PC-9 (cell line): ENCODE data around the gene JDP2. TPM values are rescaled to one million over a fixed set of nuclear protein-coding genes. Genes with fewer than 3 reads are reported as not detected.
A peak's percentile ranks its signal among the peaks of the same experiment; 100 is the strongest.

Experiments used
- Bru-seq: library from RNA; stranded (reverse); fragments of 400-500 nt; gene quantifications from one replicate; lab custom pipeline; 2021; lab: Mats Ljungman, UMichigan
- BruChase-seq, 2 experiments: library from RNA; stranded (reverse); fragments of 400-500 nt; gene quantifications; one replicate each; lab custom pipeline; 2021; lab: Mats Ljungman, UMichigan
- BruUV-seq: library from RNA; stranded (reverse); fragments of 400-500 nt; replicated peaks from 2 replicates; lab custom pipeline; 2021; lab: Mats Ljungman, UMichigan
- CTCF ChIA-PET: fragments of 300-600 bp; sonication (Branson Sonifier 250); formaldehyde crosslinking; loops from one replicate; lab custom pipeline; 2022; ENCODE audit warnings: antibody characterized with exemption; lab: Charles Lee
- POLR2A ChIA-PET: fragments of 300-600 bp; sonication (Branson Sonifier 250); formaldehyde crosslinking; loops from one replicate; lab custom pipeline; 2022; ENCODE audit warnings: antibody characterized with exemption; ENCODE audit not compliant: unreplicated experiment; lab: Charles Lee
- DNase-seq, 2 experiments: peaks; one replicate each; pipeline versions ENCODE4 v3.0.0 to v3.0.0-alpha.2; 2015 to 2022; ENCODE audit warnings: mixed read lengths in 1 of 2
- H2AFZ ChIP-seq: fragments of 200-600 bp; sonication (generic); 2 replicates; pipeline ENCODE4 v1.8.1; 2017; ENCODE audit warnings: antibody characterized with exemption
- H3F3A ChIP-seq: fragments of 200-600 bp; sonication (generic); 2 replicates; pipeline ENCODE4 v1.8.1; 2017; ENCODE audit warnings: antibody characterized with exemption, mild to moderate bottlenecking, low read depth; ENCODE audit not compliant: insufficient read depth
- H3K27ac ChIP-seq: fragments of 200-600 bp; sonication (generic); 2 replicates; pipeline ENCODE4 v1.6.1; 2016; ENCODE audit warnings: mixed run types
- H3K27me3 ChIP-seq: fragments of 200-600 bp; sonication (generic); 2 replicates; pipeline ENCODE4 v1.6.1; 2016; ENCODE audit warnings: low read depth, mixed run types; ENCODE audit not compliant: insufficient read depth
- H3K36me3 ChIP-seq: fragments of 200-600 bp; sonication (generic); 2 replicates; pipeline ENCODE4 v1.6.1; 2016; ENCODE audit warnings: low read depth, mixed run types
- H3K4me1 ChIP-seq: fragments of 200-600 bp; sonication (generic); replicated peaks from 2 replicates; pipeline ENCODE4 v1.6.1; 2016; ENCODE audit warnings: mixed run types; ENCODE audit not compliant: insufficient read depth
- H3K4me2 ChIP-seq: fragments of 200-600 bp; sonication (generic); 2 replicates; pipeline ENCODE4 v1.6.1; 2017; ENCODE audit warnings: mixed run types
- H3K4me3 ChIP-seq: fragments of 200-600 bp; sonication (generic); 2 replicates; pipeline ENCODE4 v1.6.1; 2016; ENCODE audit warnings: mixed run types
- H3K79me2 ChIP-seq: fragments of 200-600 bp; sonication (generic); 2 replicates; pipeline ENCODE4 v1.6.1; 2017; ENCODE audit warnings: low read depth, mixed run types
- H3K9me2 ChIP-seq: fragments of 200-600 bp; sonication (generic); 2 replicates; pipeline ENCODE4 v1.8.1; 2017; ENCODE audit warnings: mild to moderate bottlenecking; ENCODE audit not compliant: insufficient read depth
- H3K9me3 ChIP-seq: fragments of 200-600 bp; sonication (generic); 2 replicates; pipeline ENCODE4 v1.8.1; 2016; ENCODE audit warnings: low read depth; ENCODE audit not compliant: insufficient read depth
- H4K20me1 ChIP-seq: fragments of 200-600 bp; sonication (generic); 2 replicates; pipeline ENCODE4 v1.8.1; 2017; ENCODE audit not compliant: insufficient read depth
- EZH2 ChIP-seq: fragments of 200-600 bp; sonication (generic); IDR thresholded peaks from 2 replicates; pipeline ENCODE4 v1.8.0; 2017; ENCODE audit warnings: antibody characterized with exemption, low read depth
- intact Hi-C: fragments of 100-400 bp; cut with micrococcal nuclease; formaldehyde crosslinking; loops from one replicate; pipeline ENCODE4 v1.10.0; 2022; ENCODE audit not compliant: unreplicated experiment
- long read RNA-seq: library from polyadenylated mRNA; stranded (forward); transcript quantifications from one replicate; pipeline ENCODE4 v2.0.0, GENCODE V29; 2022
- total RNA-seq: library from RNA; stranded (reverse); gene quantifications from 2 replicates; pipeline ENCODE4 v1.2.3, GENCODE V29; 2021
- TF ChIP-seq, protein P1 (sequence below): fragments of 200-600 bp; sonication (generic); conservative IDR thresholded peaks from 2 replicates; pipeline ENCODE4 v1.6.1; 2017; ENCODE audit warnings: mixed run types, antibody characterized with exemption, mild to moderate bottlenecking, moderate library complexity

JDP2 gene, protein sequence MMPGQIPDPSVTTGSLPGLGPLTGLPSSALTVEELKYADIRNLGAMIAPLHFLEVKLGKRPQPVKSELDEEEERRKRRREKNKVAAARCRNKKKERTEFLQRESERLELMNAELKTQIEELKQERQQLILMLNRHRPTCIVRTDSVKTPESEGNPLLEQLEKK
- 186 and 300 TPM in 2 replicates for total RNA-seq
- Bru-seq, nascent RNA = percentile 97 among the genes with signal in this experiment
- BruChase-seq, experiment 1, labeled RNA remaining after a 2-hour chase = percentile 96 among the genes with signal in this experiment
- BruChase-seq, experiment 2, labeled RNA remaining after a 6-hour chase = percentile 87 among the genes with signal in this experiment
- long read RNA-seq, full-length matches to known transcripts = 78 of 124 reads
- long read RNA-seq, partial matches to known transcripts = 15 of 124 reads
- long read RNA-seq, other reads (novel, unspliced or antisense) = 31 of 124 reads

DNA sequence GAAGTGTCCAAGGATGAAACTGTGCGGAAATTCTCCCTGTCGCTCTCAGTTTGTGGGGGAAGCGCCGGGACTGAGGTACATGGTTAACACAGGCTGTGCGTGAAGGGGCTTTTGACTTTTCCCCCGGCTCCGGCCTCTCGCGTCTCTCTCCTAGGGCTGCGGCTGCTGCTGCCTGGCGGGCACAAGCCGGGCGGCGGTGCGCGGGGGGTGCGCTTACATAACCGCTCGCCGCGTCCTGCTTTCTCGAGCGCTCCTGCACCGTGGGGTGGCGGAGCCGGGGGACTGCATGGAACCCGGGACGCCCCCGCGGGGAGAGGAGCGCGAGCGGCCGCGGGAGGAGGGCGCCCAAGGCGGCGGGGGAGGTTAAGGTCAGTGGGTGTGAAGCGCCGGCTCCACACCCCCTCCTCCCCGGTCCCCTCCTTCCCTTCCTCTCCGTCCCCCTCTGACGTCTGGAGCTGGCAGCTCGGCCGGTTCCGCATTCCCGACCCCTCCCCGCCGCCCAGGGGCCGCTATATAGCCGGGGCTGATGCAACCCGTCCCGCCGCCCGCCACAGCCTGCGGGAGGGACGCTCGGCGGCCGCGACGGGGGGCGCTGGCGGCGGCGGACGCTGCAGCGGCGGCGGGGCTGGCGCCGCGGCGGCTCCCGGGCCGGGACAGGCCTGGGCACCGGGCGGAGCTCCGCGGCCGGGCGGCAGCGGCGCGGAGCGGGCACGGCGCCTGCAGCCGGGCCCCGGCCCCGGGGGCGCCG, at the start of gene JDP2:
JDP2 (plus strand) TSS at position 541 of the 748 bp plus-strand sequence. CDS start 9,899 bp downstream, outside the sequence.
- DNase-seq = peak; percentile 78 to 99

DNA sequence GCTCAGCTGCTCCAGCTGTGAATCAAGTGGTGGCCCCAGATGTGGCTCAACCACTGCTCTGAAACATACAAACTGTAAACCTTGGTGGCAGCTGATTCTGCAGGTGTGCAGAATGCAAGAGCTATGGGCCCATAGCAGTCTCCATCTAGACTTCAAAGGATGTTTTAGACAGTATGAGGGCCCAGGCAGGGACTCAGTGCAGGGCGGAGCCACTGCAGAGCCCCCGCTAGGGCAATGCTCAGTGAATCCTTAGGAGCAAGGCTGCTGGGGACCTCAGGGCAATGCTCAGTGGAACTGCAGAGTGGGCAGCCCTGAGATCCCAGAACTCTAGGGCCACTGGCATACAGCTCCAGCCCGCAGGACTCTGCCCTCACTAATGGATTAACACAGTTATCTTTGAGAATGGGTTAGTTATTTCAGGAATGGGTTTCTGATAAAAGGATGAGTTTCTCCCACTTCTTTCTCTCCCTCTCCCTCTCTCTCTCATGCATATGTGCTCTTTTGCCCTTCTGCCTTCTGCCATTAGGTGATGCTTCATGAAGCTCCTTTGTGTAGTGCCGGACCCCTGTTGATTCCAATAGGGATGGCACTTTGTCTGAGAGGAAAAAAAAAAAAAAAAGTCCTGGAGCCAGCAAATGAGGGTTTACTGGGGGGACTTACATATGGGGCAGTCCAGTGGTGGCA, 48.4 kb upstream of the JDP2 start:
- H3K36me3 ChIP-seq = no peaks in the 10 kb centered on the region
- no peaks in the 10 kb centered on the region for H3F3A ChIP-seq
- no peak overlapping the region for H2AFZ ChIP-seq
- no TSS peak for BruUV-seq
- no peak overlapping the region for H3K27ac ChIP-seq
- H3K4me1 ChIP-seq = no peaks in the 10 kb centered on the region
- H3K9me3 ChIP-seq = peaks cover 5% of the 10 kb centered on the region; the same call in 1 of the 2 replicates
- TF ChIP-seq, protein P1, sequence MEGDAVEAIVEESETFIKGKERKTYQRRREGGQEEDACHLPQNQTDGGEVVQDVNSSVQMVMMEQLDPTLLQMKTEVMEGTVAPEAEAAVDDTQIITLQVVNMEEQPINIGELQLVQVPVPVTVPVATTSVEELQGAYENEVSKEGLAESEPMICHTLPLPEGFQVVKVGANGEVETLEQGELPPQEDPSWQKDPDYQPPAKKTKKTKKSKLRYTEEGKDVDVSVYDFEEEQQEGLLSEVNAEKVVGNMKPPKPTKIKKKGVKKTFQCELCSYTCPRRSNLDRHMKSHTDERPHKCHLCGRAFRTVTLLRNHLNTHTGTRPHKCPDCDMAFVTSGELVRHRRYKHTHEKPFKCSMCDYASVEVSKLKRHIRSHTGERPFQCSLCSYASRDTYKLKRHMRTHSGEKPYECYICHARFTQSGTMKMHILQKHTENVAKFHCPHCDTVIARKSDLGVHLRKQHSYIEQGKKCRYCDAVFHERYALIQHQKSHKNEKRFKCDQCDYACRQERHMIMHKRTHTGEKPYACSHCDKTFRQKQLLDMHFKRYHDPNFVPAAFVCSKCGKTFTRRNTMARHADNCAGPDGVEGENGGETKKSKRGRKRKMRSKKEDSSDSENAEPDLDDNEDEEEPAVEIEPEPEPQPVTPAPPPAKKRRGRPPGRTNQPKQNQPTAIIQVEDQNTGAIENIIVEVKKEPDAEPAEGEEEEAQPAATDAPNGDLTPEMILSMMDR = no peak
- TF ChIP-seq EZH2 = no peak
- H3K27me3 ChIP-seq = no peaks in the 10 kb centered on the region
- no peak overlapping the region for H3K4me2 ChIP-seq
- intact Hi-C loops = no loop called here
- no peak overlapping the region for H3K4me3 ChIP-seq
- POLR2A ChIA-PET = no interaction called here
- CTCF ChIA-PET = no interaction called here
- DNase-seq = no peak
- no peaks in the 10 kb centered on the region for H3K9me2 ChIP-seq
- H3K79me2 ChIP-seq = no peaks in the 10 kb centered on the region
- H4K20me1 ChIP-seq = no peaks in the 10 kb centered on the region

More for the DNA sequence above, at the start of gene JDP2:
- no TSS peak for BruUV-seq
- H3K4me2 ChIP-seq = peak within 1 kb of the TSS; percentile 94
- no peaks in the 10 kb centered on the region for H3K27me3 ChIP-seq
- no peak within 1 kb of the TSS for H3K27ac ChIP-seq
- peaks cover 12% of the 10 kb centered on the region for H3K36me3 ChIP-seq
- peaks cover 52% of the 10 kb centered on the region for H3K4me1 ChIP-seq
- ChIA-PET CTCF (interaction anchor here (0.6 to 1.9 kb wide), 6 partner anchors 15 to 1383 kb away, joined by 3 to 18 read pairs (median 6); no protein-coding TSS in a partner anchor), POLR2A (interaction anchor here (0.6 to 1.0 kb wide), 9 partner anchors 15 to 789 kb away, joined by 3 to 17 read pairs (median 6); no protein-coding TSS in a partner anchor)
- H3K4me3 ChIP-seq = peak within 1 kb of the TSS; percentile 90
- no peaks in the 10 kb centered on the region for H3K9me2 ChIP-seq
- peaks cover 17% of the 10 kb centered on the region for H3F3A ChIP-seq
- H3K79me2 ChIP-seq = peaks cover 44% of the 10 kb centered on the region
- H2AFZ ChIP-seq = peak within 1 kb of the TSS; percentile 77
- intact Hi-C loops = loop anchor here (1.0 to 2.0 kb wide), 8 partner anchors 15 to 134 kb away; no protein-coding TSS in a partner anchor
- H4K20me1 ChIP-seq = peaks cover 38% of the 10 kb centered on the region
- no peak for TF ChIP-seq EZH2
- TF ChIP-seq, protein P1 = no peak
- peaks cover 3% of the 10 kb centered on the region; the same call in 1 of the 2 replicates for H3K9me3 ChIP-seq
